ENCODE measurements around the gene RIPPLY1. TPM values are rescaled to one million over a fixed set of nuclear protein-coding genes. Genes with fewer than 3 reads are reported as not detected.
A peak's percentile ranks its signal among the peaks of the same experiment; 100 is the strongest.

RIPPLY1 gene
- total and polyA plus RNA-seq, 4 donors: not detected

- no peak overlapping the region for H3K27ac ChIP-seq (ENCODE audit: low read depth in 1 of 2, low read length in 1 of 2)
- DNase-seq: no peak
- no peak overlapping the region for H3K4me3 ChIP-seq
- ATAC-seq (ENCODE audit: insufficient read depth, low FRiP score): no peak
- 63 to 79% methylated on average over 5 of the region's 5 CpGs for WGBS, 2 donors
- no peaks in the 10 kb centered on the region for H3K9me3 ChIP-seq (ENCODE audit: control insufficient read depth in 4 of 4, insufficient read depth in 3 of 4, low read length in 3 of 4)
- no peaks in the 10 kb centered on the region for H3K4me1 ChIP-seq (ENCODE audit: control insufficient read depth in 5 of 5, insufficient read depth in 5 of 5, low read length in 5 of 5)
- TF ChIP-seq CTCF (IDR thresholded peaks at IDR 0.05; ENCODE audit: control extremely low read depth, extremely low read depth): no peak
- no peaks in the 10 kb centered on the region for H3K36me3 ChIP-seq (ENCODE audit: control insufficient read depth in 4 of 4, insufficient read depth in 4 of 4, low read length in 4 of 4)
- no peak overlapping the region for H3K9ac ChIP-seq (ENCODE audit: insufficient read depth in 1 of 2, low read length in 2 of 2)
- peaks cover 0 to 14% (median 5%) of the 10 kb centered on the region in 3 donors for H3K27me3 ChIP-seq (ENCODE audit: control insufficient read depth in 3 of 3, insufficient read depth in 3 of 3, low read length in 2 of 3)
Observed at GRCh38 chrX:106927700-106928099, 24.6 kb upstream of the RIPPLY1 start.

GRCh38 chrX:106927023-106927422 lies 23.9 kb upstream of the RIPPLY1 start:
- Histone ChIP-seq H3K27me3 (ENCODE audit: control insufficient read depth in 3 of 3, insufficient read depth in 3 of 3, low read length in 2 of 3) (peaks cover 0 to 13% (median 2%) of the 10 kb centered on the region in 3 donors), H3K27ac (ENCODE audit: low read depth in 1 of 2, low read length in 1 of 2) (no peak overlapping the region), H3K4me3 (no peak overlapping the region), H3K36me3 (ENCODE audit: control insufficient read depth in 4 of 4, insufficient read depth in 4 of 4, low read length in 4 of 4) (no peaks in the 10 kb centered on the region), H3K4me1 (ENCODE audit: control insufficient read depth in 5 of 5, insufficient read depth in 5 of 5, low read length in 5 of 5) (no peaks in the 10 kb centered on the region), H3K9ac (ENCODE audit: insufficient read depth in 1 of 2, low read length in 2 of 2) (no peak overlapping the region), H3K9me3 (ENCODE audit: control insufficient read depth in 4 of 4, insufficient read depth in 3 of 4, low read length in 3 of 4) (no peaks in the 10 kb centered on the region)
- no peak for TF ChIP-seq CTCF (IDR thresholded peaks at IDR 0.05; ENCODE audit: control extremely low read depth, extremely low read depth)
- 90% methylated on average over 3 of the region's 3 CpGs for WGBS, 2 donors
- ATAC-seq (ENCODE audit: insufficient read depth, low FRiP score): no peak
- no peak for DNase-seq

GRCh38 chrX:106921637-106922036 lies 18.5 kb upstream of the RIPPLY1 start:
- TF ChIP-seq CTCF (IDR thresholded peaks at IDR 0.05; ENCODE audit: control extremely low read depth, extremely low read depth): no peak
- H3K9me3 ChIP-seq (ENCODE audit: control insufficient read depth in 4 of 4, insufficient read depth in 3 of 4, low read length in 3 of 4): no peaks in the 10 kb centered on the region
- DNase-seq: peak in 1 of 3 donors; percentile 53
- H3K27ac ChIP-seq (ENCODE audit: low read depth in 1 of 2, low read length in 1 of 2): no peak overlapping the region
- no peaks in the 10 kb centered on the region for H3K36me3 ChIP-seq (ENCODE audit: control insufficient read depth in 4 of 4, insufficient read depth in 4 of 4, low read length in 4 of 4)
- 62 to 100% methylated on average over 2 of the region's 2 CpGs for WGBS, 2 donors
- no peak for ATAC-seq (ENCODE audit: insufficient read depth, low FRiP score)
- H3K27me3 ChIP-seq (ENCODE audit: control insufficient read depth in 3 of 3, insufficient read depth in 3 of 3, low read length in 2 of 3): peaks cover 0 to 24% (median 6%) of the 10 kb centered on the region in 3 donors
- H3K4me3 ChIP-seq: no peak overlapping the region
- H3K4me1 ChIP-seq (ENCODE audit: control insufficient read depth in 5 of 5, insufficient read depth in 5 of 5, low read length in 5 of 5): peaks cover 0 to 13% (median 3%) of the 10 kb centered on the region in 5 donors
- no peak overlapping the region for H3K9ac ChIP-seq (ENCODE audit: insufficient read depth in 1 of 2, low read length in 2 of 2)

GRCh38 chrX:106919932-106920452 lies 16.9 kb upstream of the RIPPLY1 start, which contains the start of gene CLDN2:
TSS of gene CLDN2 (plus strand) at chrX:106920402. CDS start at chrX:106928229, 7,827 bp downstream.
- Histone ChIP-seq H3K9ac (ENCODE audit: insufficient read depth in 1 of 2, low read length in 2 of 2) (no peak within 1 kb of the TSS), H3K36me3 (ENCODE audit: control insufficient read depth in 4 of 4, insufficient read depth in 4 of 4, low read length in 4 of 4) (no peaks in the 10 kb centered on the region), H3K27me3 (ENCODE audit: control insufficient read depth in 3 of 3, insufficient read depth in 3 of 3, low read length in 2 of 3) (peaks cover 0 to 22% (median 12%) of the 10 kb centered on the region in 3 donors), H3K4me1 (ENCODE audit: control insufficient read depth in 5 of 5, insufficient read depth in 5 of 5, low read length in 5 of 5) (peaks cover 0 to 13% (median 3%) of the 10 kb centered on the region in 5 donors), H3K27ac (ENCODE audit: low read depth in 1 of 2, low read length in 1 of 2) (no peak within 1 kb of the TSS), H3K9me3 (ENCODE audit: control insufficient read depth in 4 of 4, insufficient read depth in 3 of 4, low read length in 3 of 4) (no peaks in the 10 kb centered on the region), H3K4me3 (no peak within 1 kb of the TSS)
- no peak for TF ChIP-seq CTCF (IDR thresholded peaks at IDR 0.05; ENCODE audit: control extremely low read depth, extremely low read depth)
- DNase-seq: peak; percentile 58 to 66 (median 61)
- no peak for ATAC-seq (ENCODE audit: insufficient read depth, low FRiP score)
- WGBS, 2 donors: 53 to 56% methylated on average over 2 of the region's 2 CpGs

All from lung (tissue), 12 donors.